ENCODE data around the gene PRPF38A.

PRPF38A gene

GRCh38 chr1:52404116-52404974 lies at the start of gene PRPF38A, which contains the start of gene ORC1:
Gene PRPF38A (plus strand): TSS chr1:52404602. CDS start chr1:52404750, 148 bp downstream.
Gene ORC1 (minus strand): TSS chr1:52404423. CDS start chr1:52402223, 2,200 bp downstream.
- H3K9me3 ChIP-seq (ENCODE audit: control insufficient read depth, insufficient read depth, low read length), result no peaks in the 10 kb centered on the region
- H3K9ac ChIP-seq (ENCODE audit: low read depth, low read length), result peak within 1 kb of the TSS; percentile 98
- peak within 1 kb of the TSS; percentile 96 for H3K4me3 ChIP-seq (ENCODE audit: low read depth, low read length)
- peaks cover 11% of the 10 kb centered on the region for H3K4me1 ChIP-seq (ENCODE audit: control insufficient read depth, insufficient read depth, low read length)
- H3K27ac ChIP-seq (ENCODE audit: low read depth, low read length), result peak within 1 kb of the TSS; percentile 99
- H3K36me3 ChIP-seq (ENCODE audit: control insufficient read depth, insufficient read depth, low read length), result peaks cover 56% of the 10 kb centered on the region
- no peaks in the 10 kb centered on the region for H3K27me3 ChIP-seq (ENCODE audit: control insufficient read depth, insufficient read depth, low read length)

GRCh38 chr1:52355436-52355835 lies 49.0 kb upstream of the PRPF38A start:
- peaks cover 87% of the 10 kb centered on the region for H3K36me3 ChIP-seq (ENCODE audit: control insufficient read depth, insufficient read depth, low read length)
- H3K9me3 ChIP-seq (ENCODE audit: control insufficient read depth, insufficient read depth, low read length), result no peaks in the 10 kb centered on the region
- H3K27ac ChIP-seq (ENCODE audit: low read depth, low read length), result no peak overlapping the region

GRCh38 chr1:52355847-52356505 lies 48.4 kb upstream of the PRPF38A start:
- Histone ChIP-seq H3K27ac (ENCODE audit: low read depth, low read length) (no peak overlapping the region), H3K4me3 (ENCODE audit: low read depth, low read length) (no peak overlapping the region), H3K4me1 (ENCODE audit: control insufficient read depth, insufficient read depth, low read length) (peaks cover 9% of the 10 kb centered on the region), H3K36me3 (ENCODE audit: control insufficient read depth, insufficient read depth, low read length) (peaks cover 93% of the 10 kb centered on the region), H3K9ac (ENCODE audit: low read depth, low read length) (no peak overlapping the region), H3K9me3 (ENCODE audit: control insufficient read depth, insufficient read depth, low read length) (no peaks in the 10 kb centered on the region), H3K27me3 (ENCODE audit: control insufficient read depth, insufficient read depth, low read length) (no peaks in the 10 kb centered on the region)

More at GRCh38 chr1:52355436-52355835, 49.0 kb upstream of the PRPF38A start:
- Histone ChIP-seq H3K9ac (ENCODE audit: low read depth, low read length) (no peak overlapping the region), H3K4me1 (ENCODE audit: control insufficient read depth, insufficient read depth, low read length) (peaks cover 13% of the 10 kb centered on the region), H3K4me3 (ENCODE audit: low read depth, low read length) (no peak overlapping the region), H3K27me3 (ENCODE audit: control insufficient read depth, insufficient read depth, low read length) (no peaks in the 10 kb centered on the region)

GRCh38 chr1:52356818-52357355 lies 47.5 kb upstream of the PRPF38A start:
- Histone ChIP-seq H3K27me3 (ENCODE audit: control insufficient read depth, insufficient read depth, low read length) (no peaks in the 10 kb centered on the region), H3K9ac (ENCODE audit: low read depth, low read length) (no peak overlapping the region), H3K4me3 (ENCODE audit: low read depth, low read length) (no peak overlapping the region), H3K9me3 (ENCODE audit: control insufficient read depth, insufficient read depth, low read length) (no peaks in the 10 kb centered on the region), H3K4me1 (ENCODE audit: control insufficient read depth, insufficient read depth, low read length) (peaks cover 2% of the 10 kb centered on the region), H3K27ac (ENCODE audit: low read depth, low read length) (no peak overlapping the region), H3K36me3 (ENCODE audit: control insufficient read depth, insufficient read depth, low read length) (peaks cover 100% of the 10 kb centered on the region)

- Histone ChIP-seq H3K4me1 (ENCODE audit: control insufficient read depth, insufficient read depth, low read length) (no peaks in the 10 kb centered on the region), H3K9me3 (ENCODE audit: control insufficient read depth, insufficient read depth, low read length) (no peaks in the 10 kb centered on the region), H3K27me3 (ENCODE audit: control insufficient read depth, insufficient read depth, low read length) (no peaks in the 10 kb centered on the region), H3K27ac (ENCODE audit: low read depth, low read length) (no peak overlapping the region), H3K4me3 (ENCODE audit: low read depth, low read length) (no peak overlapping the region), H3K36me3 (ENCODE audit: control insufficient read depth, insufficient read depth, low read length) (peaks cover 100% of the 10 kb centered on the region), H3K9ac (ENCODE audit: low read depth, low read length) (no peak overlapping the region)
Measured at GRCh38 chr1:52357397-52357796, 47.0 kb upstream of the PRPF38A start.

- H3K4me1 ChIP-seq (ENCODE audit: control insufficient read depth, insufficient read depth, low read length), result no peaks in the 10 kb centered on the region
- no peak overlapping the region for H3K9ac ChIP-seq (ENCODE audit: low read depth, low read length)
- no peak overlapping the region for H3K27ac ChIP-seq (ENCODE audit: low read depth, low read length)
- H3K9me3 ChIP-seq (ENCODE audit: control insufficient read depth, insufficient read depth, low read length), result no peaks in the 10 kb centered on the region
- H3K36me3 ChIP-seq (ENCODE audit: control insufficient read depth, insufficient read depth, low read length), result peaks cover 93% of the 10 kb centered on the region
- no peak overlapping the region for H3K4me3 ChIP-seq (ENCODE audit: low read depth, low read length)
- H3K27me3 ChIP-seq (ENCODE audit: control insufficient read depth, insufficient read depth, low read length), result no peaks in the 10 kb centered on the region
Measured at GRCh38 chr1:52358851-52359497, 45.4 kb upstream of the PRPF38A start.

GRCh38 chr1:52359676-52360594 lies 44.5 kb upstream of the PRPF38A start:
- no peaks in the 10 kb centered on the region for H3K27me3 ChIP-seq (ENCODE audit: control insufficient read depth, insufficient read depth, low read length)
- no peak overlapping the region for H3K4me3 ChIP-seq (ENCODE audit: low read depth, low read length)
- no peak overlapping the region for H3K9ac ChIP-seq (ENCODE audit: low read depth, low read length)
- H3K36me3 ChIP-seq (ENCODE audit: control insufficient read depth, insufficient read depth, low read length), result peaks cover 88% of the 10 kb centered on the region
- H3K27ac ChIP-seq (ENCODE audit: low read depth, low read length), result no peak overlapping the region
- H3K4me1 ChIP-seq (ENCODE audit: control insufficient read depth, insufficient read depth, low read length), result peaks cover 6% of the 10 kb centered on the region; the same call in 1 of the 2 replicates
- no peaks in the 10 kb centered on the region for H3K9me3 ChIP-seq (ENCODE audit: control insufficient read depth, insufficient read depth, low read length)

- peaks cover 11% of the 10 kb centered on the region; the same call in 1 of the 2 replicates for H3K4me1 ChIP-seq (ENCODE audit: control insufficient read depth, insufficient read depth, low read length)
- no peak overlapping the region for H3K27ac ChIP-seq (ENCODE audit: low read depth, low read length)
- H3K9me3 ChIP-seq (ENCODE audit: control insufficient read depth, insufficient read depth, low read length), result no peaks in the 10 kb centered on the region
- H3K4me3 ChIP-seq (ENCODE audit: low read depth, low read length), result no peak overlapping the region
- H3K9ac ChIP-seq (ENCODE audit: low read depth, low read length), result no peak overlapping the region
- peaks cover 82% of the 10 kb centered on the region for H3K36me3 ChIP-seq (ENCODE audit: control insufficient read depth, insufficient read depth, low read length)
- H3K27me3 ChIP-seq (ENCODE audit: control insufficient read depth, insufficient read depth, low read length), result no peaks in the 10 kb centered on the region
Measured at GRCh38 chr1:52360595-52360968, 43.8 kb upstream of the PRPF38A start.

GRCh38 chr1:52364235-52364839 lies 40.1 kb upstream of the PRPF38A start:
- H3K4me3 ChIP-seq (ENCODE audit: low read depth, low read length), result 0 out of 2 replicates have a peak overlapping the region, but pooled peaks have one; percentile 77
- no peak overlapping the region for H3K9ac ChIP-seq (ENCODE audit: low read depth, low read length)
- H3K36me3 ChIP-seq (ENCODE audit: control insufficient read depth, insufficient read depth, low read length), result peaks cover 44% of the 10 kb centered on the region
- no peaks in the 10 kb centered on the region for H3K27me3 ChIP-seq (ENCODE audit: control insufficient read depth, insufficient read depth, low read length)
- H3K4me1 ChIP-seq (ENCODE audit: control insufficient read depth, insufficient read depth, low read length), result peaks cover 11% of the 10 kb centered on the region; the same call in 1 of the 2 replicates
- no peaks in the 10 kb centered on the region for H3K9me3 ChIP-seq (ENCODE audit: control insufficient read depth, insufficient read depth, low read length)
- no peak overlapping the region for H3K27ac ChIP-seq (ENCODE audit: low read depth, low read length)
